HG02852 (cell line): ENCODE results near the gene TIMP2.

Experiments
- ATAC-seq: cut with Tn5 transposase; IDR thresholded peaks from one replicate; pipeline ENCODE4 v1.9.1; 2021; ENCODE audit warnings: mild to moderate bottlenecking, moderate library complexity; ENCODE audit not compliant: unreplicated experiment

The TIMP2 gene

GRCh38 chr17:78819806-78820792 lies 105.1 kb downstream of the TIMP2 start:
- ATAC-seq: no peak

GRCh38 chr17:78819402-78819801 lies 105.8 kb downstream of the TIMP2 start:
- no peak for ATAC-seq

- no peak for ATAC-seq
Observed at GRCh38 chr17:78818932-78819331, 106.3 kb downstream of the TIMP2 start.

DNA sequence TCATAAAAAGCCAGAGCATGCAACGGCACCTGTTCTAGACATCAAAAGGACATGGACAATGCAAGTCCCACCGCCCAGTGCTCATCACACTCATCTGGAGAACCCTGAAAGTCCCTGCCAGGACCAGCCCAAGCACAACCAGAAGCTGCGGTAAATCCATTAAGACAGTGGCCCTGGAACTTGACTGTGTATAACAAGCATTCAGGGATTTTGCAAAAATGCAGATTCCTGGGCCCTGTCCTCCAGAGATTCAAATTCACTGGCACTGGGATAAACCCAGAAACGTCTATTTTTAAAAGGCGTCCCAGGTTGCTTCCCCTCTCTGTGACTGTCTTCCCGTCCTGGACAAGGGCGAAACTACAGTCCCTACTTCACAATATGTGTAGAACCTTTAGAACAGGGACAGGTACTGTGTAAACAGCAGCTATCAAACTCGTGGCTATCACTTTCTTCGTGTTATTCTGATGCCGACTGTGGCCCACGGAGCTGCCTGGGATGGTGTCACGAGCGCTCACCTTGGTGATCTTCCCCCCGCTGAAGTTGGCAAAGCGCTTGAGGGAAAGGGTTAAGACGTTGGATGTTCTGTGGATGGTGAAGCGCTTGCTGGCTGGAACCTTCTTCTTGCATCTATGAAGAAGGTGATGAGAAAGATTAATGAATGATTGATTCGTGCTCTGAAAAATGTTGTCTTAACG lies 106.9 kb downstream of the TIMP2 start:
- no peak for ATAC-seq

- ATAC-seq: no peak
Observed at GRCh38 chr17:78817123-78817522, 108.1 kb downstream of the TIMP2 start.

DNA sequence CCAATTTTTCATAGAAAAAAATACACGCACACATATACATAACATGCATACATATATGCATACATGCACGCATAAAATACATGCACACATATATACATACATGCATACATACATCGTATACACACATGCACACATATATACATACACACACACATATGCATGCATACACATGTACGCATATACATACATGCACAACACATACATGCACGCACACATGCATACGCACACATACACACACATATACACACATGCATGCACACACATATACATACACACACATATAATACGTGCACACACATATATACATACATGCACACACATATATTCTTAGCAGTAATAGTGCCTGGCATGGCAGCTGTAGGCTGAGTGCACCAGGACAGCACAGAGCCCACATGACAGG lies 109.5 kb downstream of the TIMP2 start:
- no peak for ATAC-seq

- ATAC-seq: no peak
Observed at GRCh38 chr17:78812855-78813254, 112.3 kb downstream of the TIMP2 start.

- ATAC-seq: no peak
Observed at GRCh38 chr17:78808163-78808562, 117.0 kb downstream of the TIMP2 start.

- ATAC-seq: no peak
Observed at GRCh38 chr17:78806451-78806850, 118.7 kb downstream of the TIMP2 start.

DNA sequence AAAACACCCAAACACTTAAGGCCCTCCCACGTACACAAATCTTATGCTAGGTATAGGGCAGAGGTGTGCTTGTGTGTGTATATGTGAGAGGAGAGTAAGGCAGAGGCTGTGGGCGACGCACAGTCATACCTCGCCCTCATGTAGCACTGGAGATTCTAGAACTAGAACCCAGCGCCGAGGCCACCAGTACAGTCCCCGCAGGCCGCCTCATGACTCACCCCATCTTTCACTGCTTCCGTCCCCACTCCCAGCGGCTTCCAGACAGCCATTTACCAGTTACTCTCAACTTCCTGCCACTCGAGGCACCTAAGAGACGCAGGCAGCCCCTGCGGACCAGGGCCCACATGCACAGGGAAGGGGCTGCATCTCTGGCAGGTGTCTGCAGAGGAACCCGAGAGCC lies 119.9 kb downstream of the TIMP2 start:
- no peak for ATAC-seq

- no peak for ATAC-seq
Observed at GRCh38 chr17:78804777-78805176, 120.4 kb downstream of the TIMP2 start.

- no peak for ATAC-seq
Observed at GRCh38 chr17:78803186-78803845, 121.9 kb downstream of the TIMP2 start.
